ENCODE results near the gene NEMF.

Gene NEMF

GRCh38 chr14:49732896-49733295 lies 119.7 kb downstream of the NEMF start:
- FAIRE-seq (no peak), DNase-seq (ENCODE audit: insufficient read length, low spot score) (no peak)
- TF ChIP-seq CTCF (IDR thresholded peaks at IDR 0.05; ENCODE audit: insufficient read depth, missing control alignments), result no peak
